ENCODE measurements around the gene RAET1G.

- no peak for TF ChIP-seq CTCF (IDR thresholded peaks at IDR 0.05)
- TF ChIP-seq POLR2A (IDR thresholded peaks at IDR 0.05), result no peak
Observed at GRCh38 chr6:149897855-149898744, 24.8 kb downstream of the RAET1G start, which contains the start of gene RAET1E.
